ENCODE results near the gene CFAP298.

CFAP298 gene

GRCh38 chr21:32597205-32597604 lies 15.0 kb downstream of the CFAP298 start:
- no peak for DNase-seq

DNA sequence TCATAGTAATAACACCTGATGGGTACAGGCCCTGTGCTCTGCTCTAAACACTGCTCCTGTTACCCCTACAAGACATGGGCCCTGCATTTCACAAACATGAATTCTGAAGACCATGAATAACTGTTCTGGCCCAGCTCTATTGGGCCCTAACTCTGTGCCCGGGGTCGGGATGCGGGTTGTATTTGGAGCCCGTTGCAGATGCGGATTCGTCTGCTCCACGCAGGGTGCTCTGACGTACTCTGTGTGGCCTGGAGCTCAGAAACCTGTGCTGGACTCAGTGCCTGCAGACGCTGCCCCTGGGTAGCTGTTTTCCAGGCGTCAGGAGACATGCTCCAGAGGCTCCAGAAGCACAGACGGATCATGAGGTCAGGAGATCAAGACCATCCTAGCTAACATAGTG lies 16.7 kb downstream of the CFAP298 start:
- no peak for DNase-seq

- DNase-seq, result no peak
These were observed 18.5 kb downstream of the CFAP298 start for GRCh38 chr21:32593690-32594089.

- DNase-seq, result no peak
These were observed 19.2 kb downstream of the CFAP298 start for GRCh38 chr21:32592929-32593502.

- no peak for DNase-seq
These were observed 22.0 kb downstream of the CFAP298 start for GRCh38 chr21:32590130-32590529.

- no peak for DNase-seq
These were observed 24.5 kb downstream of the CFAP298 start for GRCh38 chr21:32587651-32588050.

DNA sequence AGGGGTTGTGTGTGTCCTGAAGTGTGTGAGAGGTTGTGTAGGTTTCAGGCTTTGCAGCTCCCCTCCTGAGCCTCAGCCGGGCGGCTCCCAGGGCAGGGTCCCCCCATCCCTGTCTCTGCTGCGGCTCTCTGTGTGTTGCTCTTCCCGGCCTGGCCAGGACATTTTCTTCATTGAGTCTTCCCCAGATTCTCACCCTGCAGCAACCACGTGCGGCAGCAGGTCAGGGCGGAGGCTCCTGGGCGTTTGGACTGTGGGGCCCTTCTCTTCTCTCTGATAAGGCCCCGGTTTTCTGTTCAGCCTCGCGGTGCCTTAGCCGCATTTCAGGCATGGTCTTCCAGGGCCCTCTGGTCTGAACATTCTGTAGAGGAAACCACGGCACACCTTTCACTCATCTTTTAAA lies 25.1 kb downstream of the CFAP298 start:
- no peak for DNase-seq

GRCh38 chr21:32585970-32586369 lies 26.2 kb downstream of the CFAP298 start:
- DNase-seq, result no peak

DNA sequence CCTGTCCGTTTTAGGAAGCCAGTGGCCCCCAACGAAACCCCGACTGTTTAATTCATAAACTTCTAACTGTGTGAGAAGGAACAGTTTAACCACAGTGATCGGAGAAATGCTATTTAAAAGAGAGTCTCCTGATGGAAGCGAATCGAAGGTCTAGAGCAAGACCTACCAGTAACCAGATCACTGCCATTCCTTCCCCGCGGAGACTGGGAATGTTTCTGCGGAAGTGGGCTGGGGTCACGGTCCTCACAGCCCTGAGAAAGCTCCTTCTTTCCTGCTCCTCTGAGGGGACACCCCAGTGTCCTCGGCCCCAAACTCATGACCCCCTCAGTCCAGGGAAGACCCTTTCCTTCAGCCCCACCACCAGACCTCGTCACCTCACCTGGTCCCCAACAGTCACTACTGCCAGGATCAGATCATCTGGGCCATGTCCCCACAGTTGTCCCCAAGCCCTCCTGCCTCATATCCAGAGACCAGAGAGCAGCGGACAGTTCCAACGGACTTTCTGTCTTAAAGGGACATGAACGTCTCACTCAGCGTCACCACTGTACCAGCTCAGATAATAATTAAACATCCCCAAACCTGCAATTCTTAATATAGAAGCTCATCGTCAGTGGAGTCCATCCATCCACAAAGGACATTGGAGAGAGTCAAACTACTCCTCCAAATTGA lies 27.0 kb downstream of the CFAP298 start, which contains the start of gene TCP10L:
Gene TCP10L (minus strand): TSS at position 482 of the 669 bp plus-strand sequence. CDS start 1,219 bp downstream, outside the sequence.
- DNase-seq, result no peak

- no peak for DNase-seq
These were observed 27.7 kb downstream of the CFAP298 start for GRCh38 chr21:32584472-32584871.

DNA sequence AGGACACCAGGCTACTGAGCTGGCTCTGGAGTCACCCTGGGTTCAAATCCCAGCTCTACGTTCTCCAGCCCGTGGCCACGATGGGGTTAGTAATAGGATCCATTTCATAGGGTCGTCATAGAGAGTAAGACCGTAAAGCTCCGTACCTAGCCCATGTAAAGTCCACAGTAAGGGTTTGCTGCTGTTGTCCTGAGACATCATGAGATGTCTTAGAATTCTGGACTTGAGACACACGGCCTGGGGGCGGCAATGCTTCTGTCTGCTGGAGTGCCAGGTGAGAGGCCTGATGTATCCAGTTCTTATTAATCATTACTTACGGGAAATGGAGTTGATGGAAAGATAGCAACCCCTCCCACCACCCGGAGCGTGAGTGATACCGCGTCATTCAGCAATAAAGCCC lies 30.4 kb downstream of the CFAP298 start:
- DNase-seq, result no peak

- no peak for DNase-seq
These were observed 31.2 kb downstream of the CFAP298 start for GRCh38 chr21:32580949-32581348.

DNA sequence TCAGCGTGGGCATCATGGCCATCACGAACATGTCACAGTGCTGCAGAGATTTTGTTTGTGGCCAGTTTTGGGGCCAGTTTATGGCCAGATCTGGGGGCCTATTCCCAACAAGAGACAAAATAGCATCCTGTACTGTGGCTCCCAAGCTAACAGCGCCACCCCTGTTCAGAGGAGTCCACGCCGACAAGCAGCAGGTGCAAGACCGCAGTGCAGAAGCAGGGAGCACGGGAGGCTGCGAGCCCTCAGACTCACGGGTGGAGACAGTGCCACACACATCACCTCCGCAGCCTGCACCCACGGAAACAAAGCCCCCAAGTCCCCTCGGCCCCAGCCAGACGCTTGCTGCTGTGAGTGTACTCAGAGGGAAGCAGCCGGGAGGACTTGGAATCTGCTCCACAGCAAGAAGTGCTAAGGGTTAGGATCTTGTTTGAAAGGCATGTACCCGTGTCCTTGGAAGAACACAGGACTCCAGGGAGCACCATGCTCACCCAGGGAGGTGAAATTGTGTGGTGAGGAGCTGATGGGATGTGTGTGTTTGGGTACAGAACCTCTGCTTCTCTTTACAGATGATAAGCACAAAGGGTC lies 34.0 kb downstream of the CFAP298 start:
- DNase-seq, result no peak

DNA sequence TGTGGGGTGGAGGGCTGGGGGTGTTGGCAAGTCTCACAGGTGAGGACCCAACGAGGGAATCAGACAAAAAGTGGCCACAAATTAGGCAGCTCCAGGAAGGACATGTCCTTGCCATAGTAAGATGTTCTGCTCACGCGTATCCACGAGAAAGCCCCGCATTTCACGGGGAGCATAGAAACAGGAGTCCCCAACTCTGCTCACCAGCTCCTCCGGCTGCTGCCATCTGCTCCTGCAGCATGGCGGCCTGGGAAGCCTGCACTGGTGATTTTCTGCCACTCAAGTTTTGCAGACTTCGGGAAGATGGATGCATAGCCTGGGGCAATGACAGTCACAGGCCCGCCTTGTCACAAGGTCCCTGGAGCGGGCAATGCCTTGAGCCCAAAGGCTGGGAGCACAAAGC lies 36.2 kb downstream of the CFAP298 start:
- no peak for DNase-seq

GRCh38 chr21:32574946-32575925 lies 36.9 kb downstream of the CFAP298 start:
- no peak for DNase-seq

- no peak for DNase-seq
These were observed 39.4 kb downstream of the CFAP298 start for GRCh38 chr21:32572574-32573420.

GRCh38 chr21:32570456-32570855 lies 41.7 kb downstream of the CFAP298 start:
- no peak for DNase-seq

- peak; percentile 33 to 50 for DNase-seq
These were observed 42.6 kb downstream of the CFAP298 start for GRCh38 chr21:32569261-32570230.

GRCh38 chr21:32567626-32568025 lies 44.6 kb downstream of the CFAP298 start:
- DNase-seq, result no peak

DNA sequence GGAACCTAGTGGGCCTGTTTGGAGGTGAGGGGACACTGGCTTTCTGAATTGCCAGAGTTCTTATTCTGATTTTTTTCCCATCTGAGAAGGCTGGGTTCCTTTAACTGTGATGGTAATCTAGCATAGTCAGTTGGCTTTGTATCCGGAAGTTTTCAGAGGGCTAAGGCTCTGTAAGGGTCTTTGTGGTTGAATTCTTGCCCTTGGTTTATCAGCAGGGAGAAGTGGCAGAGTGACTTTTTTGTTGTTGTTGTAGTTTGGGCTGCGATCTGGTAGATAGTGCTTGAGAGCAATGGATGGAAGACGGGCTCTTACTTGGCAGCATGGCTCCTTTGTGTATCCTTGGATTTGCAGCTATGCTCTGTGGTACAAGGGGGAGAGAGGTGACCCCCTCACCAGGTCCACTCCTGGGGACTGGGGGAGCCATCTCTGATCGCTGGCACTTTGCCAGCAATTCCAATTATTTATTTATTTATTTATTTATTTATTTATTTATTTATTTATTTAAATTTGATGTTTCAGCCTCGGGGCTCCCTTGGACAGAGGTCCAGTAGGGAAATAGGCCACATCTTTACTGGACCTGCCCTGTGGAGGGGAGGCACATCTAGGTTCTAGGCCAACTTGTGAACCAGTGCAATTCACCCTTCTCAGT lies 45.3 kb downstream of the CFAP298 start:
- no peak for DNase-seq
